Measurements from ENCODE around the gene SURF6. TPM values are rescaled to one million over a fixed set of nuclear protein-coding genes. Genes with fewer than 3 reads are reported as not detected.

The SURF6 gene
- total RNA-seq, 1 donor from 2014 or later = 15.2 TPM

DNA sequence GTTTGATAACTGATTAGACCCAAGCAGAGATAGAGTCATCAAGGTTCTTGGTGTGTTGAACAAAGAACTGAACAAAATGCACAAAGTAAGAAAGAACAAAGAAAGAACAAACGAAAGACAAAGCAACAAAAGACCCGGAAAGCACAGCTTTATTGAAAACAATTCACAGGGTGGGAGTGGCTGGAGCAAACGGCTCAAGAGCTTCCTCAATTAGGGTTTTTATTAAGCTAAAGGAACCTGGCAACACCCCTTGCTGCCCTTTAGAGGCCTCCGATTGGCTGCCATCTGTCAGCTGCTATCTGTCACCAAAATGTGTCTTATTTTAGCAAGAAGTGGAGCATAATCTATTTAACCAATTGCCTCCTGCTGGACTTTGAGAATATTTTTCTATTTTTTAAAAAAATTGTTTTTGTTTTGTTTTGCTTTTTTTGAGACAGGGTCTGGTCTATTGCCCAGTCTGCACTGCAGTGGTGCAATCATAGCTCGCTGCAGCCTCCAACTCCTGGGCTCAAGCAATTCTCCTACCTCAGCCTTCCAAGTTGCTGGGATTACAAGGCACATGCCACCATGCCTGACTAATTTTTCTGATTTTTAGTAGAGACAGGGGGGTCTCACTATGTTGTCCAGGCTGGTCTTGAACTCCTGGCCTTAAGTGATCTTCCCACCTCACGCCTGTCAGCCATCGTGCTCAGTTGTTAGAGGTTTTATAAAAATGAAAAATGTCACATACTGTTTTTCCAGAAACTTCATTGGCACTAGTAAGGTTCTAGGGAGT is 53.3 kb downstream of the SURF6 start:
- intact Hi-C loops (cut with DNase I) = no loop called here
- Histone ChIP-seq H3K27ac (no peak overlapping the region), H3K4me1 (no peaks in the 10 kb centered on the region), H3K4me3 (no peak overlapping the region), H3K36me3 (no peaks in the 10 kb centered on the region), H3K9me3 (no peaks in the 10 kb centered on the region), H3K27me3 (ENCODE audit: low read depth) (no peaks in the 10 kb centered on the region)
- TF ChIP-seq, protein P1, sequence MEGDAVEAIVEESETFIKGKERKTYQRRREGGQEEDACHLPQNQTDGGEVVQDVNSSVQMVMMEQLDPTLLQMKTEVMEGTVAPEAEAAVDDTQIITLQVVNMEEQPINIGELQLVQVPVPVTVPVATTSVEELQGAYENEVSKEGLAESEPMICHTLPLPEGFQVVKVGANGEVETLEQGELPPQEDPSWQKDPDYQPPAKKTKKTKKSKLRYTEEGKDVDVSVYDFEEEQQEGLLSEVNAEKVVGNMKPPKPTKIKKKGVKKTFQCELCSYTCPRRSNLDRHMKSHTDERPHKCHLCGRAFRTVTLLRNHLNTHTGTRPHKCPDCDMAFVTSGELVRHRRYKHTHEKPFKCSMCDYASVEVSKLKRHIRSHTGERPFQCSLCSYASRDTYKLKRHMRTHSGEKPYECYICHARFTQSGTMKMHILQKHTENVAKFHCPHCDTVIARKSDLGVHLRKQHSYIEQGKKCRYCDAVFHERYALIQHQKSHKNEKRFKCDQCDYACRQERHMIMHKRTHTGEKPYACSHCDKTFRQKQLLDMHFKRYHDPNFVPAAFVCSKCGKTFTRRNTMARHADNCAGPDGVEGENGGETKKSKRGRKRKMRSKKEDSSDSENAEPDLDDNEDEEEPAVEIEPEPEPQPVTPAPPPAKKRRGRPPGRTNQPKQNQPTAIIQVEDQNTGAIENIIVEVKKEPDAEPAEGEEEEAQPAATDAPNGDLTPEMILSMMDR (IDR thresholded peaks at IDR 0.05) = no peak
- ATAC-seq (peak in 1 of 2 donors; percentile 62), DNase-seq (no peak)

DNA sequence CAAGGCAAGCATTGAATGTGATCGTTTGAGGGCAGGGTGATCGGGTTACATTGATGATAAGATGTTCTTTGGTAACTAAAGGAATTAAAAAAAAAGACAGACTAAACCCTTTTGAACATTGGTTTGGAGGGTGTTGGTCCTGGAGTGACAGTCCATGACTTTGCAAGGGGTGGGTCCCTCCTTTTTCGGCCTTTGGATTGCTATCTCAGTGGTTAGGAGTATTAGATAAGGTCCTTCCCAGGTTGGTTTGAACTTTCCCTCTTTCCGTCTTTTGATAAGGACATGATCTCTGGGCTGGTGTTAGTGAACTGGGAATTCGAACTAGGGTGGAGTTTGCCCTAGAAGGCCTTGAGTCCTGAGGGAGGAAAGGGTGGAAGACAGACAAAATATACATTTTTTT is 55.6 kb downstream of the SURF6 start:
- H3K27me3 ChIP-seq (ENCODE audit: low read depth) = peaks cover 16% of the 10 kb centered on the region
- H3K4me1 ChIP-seq = no peaks in the 10 kb centered on the region
- no peak overlapping the region for H3K4me3 ChIP-seq
- no peaks in the 10 kb centered on the region for H3K36me3 ChIP-seq
- no peak for DNase-seq
- no peak overlapping the region for H3K27ac ChIP-seq
- H3K9me3 ChIP-seq = no peaks in the 10 kb centered on the region
- intact Hi-C loops (cut with DNase I) = no loop called here
- no peak for ATAC-seq
- TF ChIP-seq, protein P1 (IDR thresholded peaks at IDR 0.05) = no peak

Other genes starting within 250 kb of the SURF6 start
- gene RALGDS, start 214.9 kb downstream of the SURF6 start, total RNA-seq = 71.1 TPM
- gene GBGT1, start 172.3 kb downstream of the SURF6 start, total RNA-seq = 38.5 TPM
- gene OBP2B, start 126.9 kb downstream of the SURF6 start, total RNA-seq = not detected
- 25.0 TPM for gene ABO, start 61.0 kb downstream of the SURF6 start, total RNA-seq
- gene MED22, start 11.9 kb upstream of the SURF6 start, total RNA-seq = 24.4 TPM
- 1,397 TPM for gene RPL7A, start 12.0 kb upstream of the SURF6 start, total RNA-seq
- gene SURF1, start 20.3 kb upstream of the SURF6 start, total RNA-seq = 49.4 TPM
- gene SURF2, start 20.4 kb upstream of the SURF6 start, total RNA-seq = 15.2 TPM
- gene SURF4, start 39.9 kb upstream of the SURF6 start, total RNA-seq = 126 TPM
- gene STKLD1, start 40.2 kb upstream of the SURF6 start, total RNA-seq = 1.6 TPM
- 20.9 TPM for gene REXO4, start 81.8 kb upstream of the SURF6 start, total RNA-seq
- 1.9 TPM for gene ADAMTS13, start 86.2 kb upstream of the SURF6 start, total RNA-seq
- 34.3 TPM for gene CACFD1, start 123.8 kb upstream of the SURF6 start, total RNA-seq
- gene SLC2A6, start 142.9 kb upstream of the SURF6 start, total RNA-seq = 10.5 TPM
- not detected for gene MYMK, start 188.8 kb upstream of the SURF6 start, total RNA-seq
- 10.1 TPM for gene ADAMTSL2, start 198.5 kb upstream of the SURF6 start, total RNA-seq

Measured in lower lobe of right lung (tissue), 2 donors.